Activated CD4-positive, alpha-beta T cell treated with anti-CD3 and anti-CD28 coated beads for 4 hours (primary cell): ENCODE results near the gene GLRA3.
"Not testable (repeated sequence)": the region's sequence is repeated elsewhere in the genome, so short reads cannot be mapped to it uniquely, and the experiment has no call there.

Experiments used
- DNase-seq, 2 donors: peaks; one replicate each; pipeline ENCODE4 v3.0.0-alpha.2; 2020

The GLRA3 gene

GRCh38 chr4:174650711-174651355 lies 178.2 kb downstream of the GLRA3 start:
- no peak for DNase-seq

- DNase-seq, result no peak
These were observed 180.2 kb downstream of the GLRA3 start for GRCh38 chr4:174648812-174649211.

- no peak for DNase-seq
These were observed 182.7 kb downstream of the GLRA3 start for GRCh38 chr4:174646326-174646725.

GRCh38 chr4:174640146-174640545 lies 188.9 kb downstream of the GLRA3 start:
- no peak for DNase-seq

GRCh38 chr4:174635732-174636131 lies 193.3 kb downstream of the GLRA3 start:
- DNase-seq, result no peak

- DNase-seq, result no peak
These were observed 195.6 kb downstream of the GLRA3 start for GRCh38 chr4:174633399-174633798.

- DNase-seq, result no peak
These were observed 196.9 kb downstream of the GLRA3 start for GRCh38 chr4:174631901-174632758.

- DNase-seq, result not testable (repeated sequence)
These were observed 199.1 kb downstream of the GLRA3 start for GRCh38 chr4:174629907-174630450.

- DNase-seq, result no peak
These were observed 199.8 kb downstream of the GLRA3 start for GRCh38 chr4:174629265-174629664.

GRCh38 chr4:174628191-174628590 lies 200.9 kb downstream of the GLRA3 start:
- DNase-seq, result no peak

GRCh38 chr4:174627473-174627872 lies 201.6 kb downstream of the GLRA3 start:
- no peak for DNase-seq

- DNase-seq, result no peak
These were observed 202.6 kb downstream of the GLRA3 start for GRCh38 chr4:174626342-174627008.

GRCh38 chr4:174616661-174617060 lies 212.4 kb downstream of the GLRA3 start:
- no peak for DNase-seq

GRCh38 chr4:174613979-174614378 lies 215.1 kb downstream of the GLRA3 start:
- no peak for DNase-seq

GRCh38 chr4:174611792-174612191 lies 217.3 kb downstream of the GLRA3 start:
- DNase-seq, result no peak

GRCh38 chr4:174607792-174608191 lies 221.3 kb downstream of the GLRA3 start:
- no peak for DNase-seq

- DNase-seq, result no peak
These were observed 224.8 kb downstream of the GLRA3 start for GRCh38 chr4:174604198-174604597.

GRCh38 chr4:174600391-174600790 lies 228.7 kb downstream of the GLRA3 start:
- DNase-seq, result no peak

- DNase-seq, result no peak
These were observed 230.2 kb downstream of the GLRA3 start for GRCh38 chr4:174598800-174599199.

GRCh38 chr4:174596513-174596912 lies 232.5 kb downstream of the GLRA3 start:
- DNase-seq, result no peak

- no peak for DNase-seq
These were observed 233.7 kb downstream of the GLRA3 start for GRCh38 chr4:174595141-174595929.

- no peak for DNase-seq
These were observed 235.3 kb downstream of the GLRA3 start for GRCh38 chr4:174593701-174594100.

- no peak for DNase-seq
These were observed 236.1 kb downstream of the GLRA3 start for GRCh38 chr4:174592985-174593335.
